Ishikawa (cell line): ENCODE data around the gene PLA2G4E.

ENCODE experiments used
- CEBPB ChIP-seq: IDR thresholded peaks from 2 replicates; pipeline ENCODE4 v1.6.1; 2012
- CREB1 ChIP-seq: IDR thresholded peaks from 2 replicates; pipeline ENCODE4 v1.6.1; 2012; ENCODE audit warnings: low read depth
- EP300 ChIP-seq: IDR thresholded peaks from 2 replicates; pipeline ENCODE4 v1.6.1; 2012; ENCODE audit warnings: borderline replicate concordance
- FOXM1 ChIP-seq: IDR thresholded peaks from 2 replicates; pipeline ENCODE4 v1.6.1; 2012; ENCODE audit warnings: low read depth, borderline replicate concordance
- MAX ChIP-seq: IDR thresholded peaks from 2 replicates; pipeline ENCODE4 v1.6.1; 2012
- NFIC ChIP-seq: IDR thresholded peaks from 2 replicates; pipeline ENCODE4 v1.6.1; 2012
- RAD21 ChIP-seq: IDR thresholded peaks from 2 replicates; pipeline ENCODE4 v1.6.1; 2012; ENCODE audit warnings: low read depth
- TAF1 ChIP-seq: IDR thresholded peaks from 2 replicates; pipeline ENCODE4 v1.6.1; 2012; ENCODE audit warnings: low read depth, mild to moderate bottlenecking
- TCF12 ChIP-seq: IDR thresholded peaks from 2 replicates; pipeline ENCODE4 v1.6.1; 2012; ENCODE audit warnings: low read depth
- YY1 ChIP-seq: IDR thresholded peaks from 2 replicates; pipeline ENCODE4 v1.6.1; 2012; ENCODE audit warnings: low read depth
- TF ChIP-seq, protein P1 (sequence below): IDR thresholded peaks from 2 replicates; pipeline ENCODE4 v1.6.1; 2012

DNA sequence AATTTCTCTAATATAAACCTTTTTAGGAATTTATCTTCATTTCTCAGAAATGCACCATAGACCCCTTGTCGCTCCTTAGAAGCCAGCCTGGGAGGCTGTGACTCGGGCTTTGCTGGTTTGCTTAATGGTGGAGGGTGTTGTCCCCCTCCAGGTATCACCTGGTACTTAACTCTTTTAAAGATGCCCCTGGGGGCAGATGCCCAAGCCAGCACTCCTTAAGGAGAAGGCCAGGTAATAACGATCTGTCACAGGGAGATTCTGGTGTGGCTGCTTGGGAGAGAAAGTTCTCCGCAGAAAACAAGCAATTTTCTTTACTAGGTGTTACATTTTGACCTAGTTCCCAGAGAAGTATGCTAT lies 70.7 kb downstream of the PLA2G4E start:
- TF ChIP-seq TAF1 (no peak), MAX (no peak), YY1 (no peak), EP300 (no peak), NFIC (no peak), TCF12 (no peak), CEBPB (no peak), FOXM1 (no peak), CREB1 (no peak), RAD21 (no peak)
- TF ChIP-seq, protein P1, sequence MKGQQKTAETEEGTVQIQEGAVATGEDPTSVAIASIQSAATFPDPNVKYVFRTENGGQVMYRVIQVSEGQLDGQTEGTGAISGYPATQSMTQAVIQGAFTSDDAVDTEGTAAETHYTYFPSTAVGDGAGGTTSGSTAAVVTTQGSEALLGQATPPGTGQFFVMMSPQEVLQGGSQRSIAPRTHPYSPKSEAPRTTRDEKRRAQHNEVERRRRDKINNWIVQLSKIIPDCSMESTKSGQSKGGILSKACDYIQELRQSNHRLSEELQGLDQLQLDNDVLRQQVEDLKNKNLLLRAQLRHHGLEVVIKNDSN: no peak
